IMR-90 (cell line): ENCODE data around the gene SEC22A.

ENCODE experiments used
- BHLHE40 ChIP-seq: fragments of 150-350 bp; IDR thresholded peaks from 2 replicates; pipeline ENCODE4 v1.6.1; 2016; ENCODE audit warnings: mild to moderate bottlenecking, low read depth, low read length
- CEBPB ChIP-seq: IDR thresholded peaks from 2 replicates; pipeline ENCODE4 v1.6.1; 2012; ENCODE audit warnings: low read depth, low read length, improper control_type of control experiment
- CTCF ChIP-seq: conservative IDR thresholded peaks from 2 replicates; pipeline ENCODE4 v1.5.1; 2012; ENCODE audit warnings: mild to moderate bottlenecking, low read depth, low read length, improper control_type of control experiment
- MAFK ChIP-seq: IDR thresholded peaks from 2 replicates; pipeline ENCODE4 v1.6.1; 2012; ENCODE audit warnings: low read depth, low read length, improper control_type of control experiment
- MXI1 ChIP-seq: IDR thresholded peaks from 2 replicates; pipeline ENCODE4 v1.6.1; 2012; ENCODE audit warnings: low read depth, mild to moderate bottlenecking, low read length, moderate library complexity, borderline replicate concordance
- POLR2A ChIP-seq: IDR thresholded peaks from 2 replicates; pipeline ENCODE4 v1.6.1; 2012; ENCODE audit warnings: mild to moderate bottlenecking, low read depth, low read length
- RAD21 ChIP-seq: IDR thresholded peaks from 2 replicates; pipeline ENCODE4 v1.6.1; 2012; ENCODE audit warnings: low read length, improper control_type of control experiment
- RCOR1 ChIP-seq: IDR thresholded peaks from 2 replicates; pipeline ENCODE4 v1.6.1; 2012; ENCODE audit warnings: mild to moderate bottlenecking, low read length, improper control_type of control experiment; ENCODE audit not compliant: insufficient replicate concordance
- RFX5 ChIP-seq: IDR thresholded peaks from 2 replicates; pipeline ENCODE4 v1.8.0; 2012; ENCODE audit warnings: low read depth, mild to moderate bottlenecking, low read length, moderate library complexity
- SMC3 ChIP-seq: fragments of 150-350 bp; IDR thresholded peaks from 2 replicates; pipeline ENCODE4 v1.6.1; 2016; ENCODE audit warnings: low read depth, mild to moderate bottlenecking, antibody characterized with exemption, low read length, moderate library complexity

GRCh38 chr3:123313889-123314288, 112.1 kb downstream of the SEC22A start:
- no peak for TF ChIP-seq CTCF
- TF ChIP-seq POLR2A: no peak
- TF ChIP-seq SMC3: no peak
- no peak for TF ChIP-seq MAFK
- no peak for TF ChIP-seq CEBPB
- TF ChIP-seq RAD21: no peak
- TF ChIP-seq RFX5: no peak
- no peak for TF ChIP-seq RCOR1
- no peak for TF ChIP-seq MXI1
- no peak for TF ChIP-seq BHLHE40
